ENCODE results near the gene RHOBTB3. TPM values are rescaled to one million over a fixed set of nuclear protein-coding genes. Genes with fewer than 3 reads are reported as not detected.
"Not testable (repeated sequence)": the region's sequence is repeated elsewhere in the genome, so short reads cannot be mapped to it uniquely, and the experiment has no call there.

RHOBTB3 gene
- total RNA-seq, 4 donors from 2014 or later, result 16.7 to 39.4 (median 28.2) TPM

- WGBS, 2 donors, result 15 to 19% methylated on average over 10 of the region's 10 CpGs
- intact Hi-C loops (cut with DNase I; ENCODE audit: low total_unique reads), result no loop called here
Measured at GRCh38 chr5:95808686-95809413, 77.7 kb downstream of the RHOBTB3 start.

GRCh38 chr5:95809414-95809960, 78.4 kb downstream of the RHOBTB3 start:
- intact Hi-C loops (cut with DNase I; ENCODE audit: low total_unique reads), result no loop called here
- no peak for DNase-seq (ENCODE audit: low spot score in 2 of 2)
- TF ChIP-seq POLR2A (IDR thresholded peaks at IDR 0.05) (no peak), CTCF (IDR thresholded peaks at IDR 0.05) (no peak)
- no peak overlapping the region for H3K4me3 ChIP-seq (ENCODE audit: low read depth, poor library complexity, severe bottlenecking)
- WGBS, 2 donors, result 25 to 29% methylated on average over 2 of the region's 2 CpGs

More at GRCh38 chr5:95808686-95809413, 77.7 kb downstream of the RHOBTB3 start:
- DNase-seq (ENCODE audit: low spot score in 2 of 2), result peak; percentile 70 to 94
- no peak for TF ChIP-seq POLR2A (IDR thresholded peaks at IDR 0.05)
- no peak for TF ChIP-seq CTCF (IDR thresholded peaks at IDR 0.05)
- H3K4me3 ChIP-seq (ENCODE audit: low read depth, poor library complexity, severe bottlenecking), result no peak overlapping the region

- 68 to 77% methylated on average over 5 of the region's 5 CpGs for WGBS, 2 donors
- DNase-seq (ENCODE audit: low spot score in 2 of 2), result no peak
- TF ChIP-seq CTCF (IDR thresholded peaks at IDR 0.05) (no peak), POLR2A (IDR thresholded peaks at IDR 0.05) (no peak)
- no peak overlapping the region for H3K4me3 ChIP-seq (ENCODE audit: low read depth, poor library complexity, severe bottlenecking)
- intact Hi-C loops (cut with DNase I; ENCODE audit: low total_unique reads), result no loop called here
Measured at GRCh38 chr5:95810305-95811125, 79.4 kb downstream of the RHOBTB3 start.

GRCh38 chr5:95811126-95811423, 79.9 kb downstream of the RHOBTB3 start:
- WGBS, 2 donors, result 76 to 80% methylated on average over 6 of the region's 6 CpGs
- DNase-seq (ENCODE audit: low spot score in 2 of 2); intact Hi-C loops (cut with DNase I; ENCODE audit: low total_unique reads); H3K4me3 ChIP-seq (ENCODE audit: low read depth, poor library complexity, severe bottlenecking): not testable (repeated sequence)

GRCh38 chr5:95811461-95812073, 80.4 kb downstream of the RHOBTB3 start:
- H3K4me3 ChIP-seq (ENCODE audit: low read depth, poor library complexity, severe bottlenecking); intact Hi-C loops (cut with DNase I; ENCODE audit: low total_unique reads); DNase-seq (ENCODE audit: low spot score in 2 of 2): not testable (repeated sequence)
- 88 to 92% methylated on average over 13 of the region's 13 CpGs for WGBS, 2 donors

GRCh38 chr5:95812074-95812471, 80.9 kb downstream of the RHOBTB3 start:
- 38 to 41% methylated on average over 6 of the region's 6 CpGs for WGBS, 2 donors
- intact Hi-C loops (cut with DNase I; ENCODE audit: low total_unique reads), result no loop called here
- no peak overlapping the region for H3K4me3 ChIP-seq (ENCODE audit: low read depth, poor library complexity, severe bottlenecking)
- TF ChIP-seq CTCF (IDR thresholded peaks at IDR 0.05) (no peak), POLR2A (IDR thresholded peaks at IDR 0.05) (no peak)
- no peak for DNase-seq (ENCODE audit: low spot score in 2 of 2)

- intact Hi-C loops (cut with DNase I; ENCODE audit: low total_unique reads); DNase-seq (ENCODE audit: low spot score in 2 of 2): not testable (repeated sequence)
- WGBS, 2 donors, result 80 to 84% methylated on average over 8 of the region's 8 CpGs
Measured at GRCh38 chr5:95813035-95813434, 81.9 kb downstream of the RHOBTB3 start.

More at GRCh38 chr5:95813035-95813434, 81.9 kb downstream of the RHOBTB3 start:
- H3K4me3 ChIP-seq (ENCODE audit: low read depth, poor library complexity, severe bottlenecking), result not testable (repeated sequence)
